Stimulated activated CD8-positive, alpha-beta memory T cell treated with anti-CD3 and anti-CD28 coated beads, Interleukin-4, amount 100 ng/mL, for 24 hours (primary cell): ENCODE data around the gene SLC10A7.
A peak's percentile ranks its signal among the peaks of the same experiment; 100 is the strongest.

Source experiments
- DNase-seq: peaks from one replicate; pipeline ENCODE4 v3.0.0-alpha.2; 2020; ENCODE audit warnings: low read depth

Gene SLC10A7

GRCh38 chr4:146521541-146522097 is at the start of gene SLC10A7:
Gene SLC10A7 (minus strand): TSS chr4:146521940. CDS start chr4:146521717, 223 bp downstream.
- peak; percentile 58 for DNase-seq

GRCh38 chr4:146567396-146567795 is 45.7 kb upstream of the SLC10A7 start:
- DNase-seq: no peak

GRCh38 chr4:146564492-146564891 is 42.8 kb upstream of the SLC10A7 start:
- no peak for DNase-seq

- DNase-seq: no peak
Observed at GRCh38 chr4:146550161-146550560, 28.4 kb upstream of the SLC10A7 start.

GRCh38 chr4:146548443-146548842 is 26.7 kb upstream of the SLC10A7 start:
- no peak for DNase-seq

GRCh38 chr4:146545102-146545501 is 23.4 kb upstream of the SLC10A7 start:
- no peak for DNase-seq

GRCh38 chr4:146534178-146534577 is 12.4 kb upstream of the SLC10A7 start:
- no peak for DNase-seq

- no peak for DNase-seq
Observed at GRCh38 chr4:146525754-146526153, 4.0 kb upstream of the SLC10A7 start.

- no peak for DNase-seq
Observed at GRCh38 chr4:146524663-146525062, 2.9 kb upstream of the SLC10A7 start.

GRCh38 chr4:146522869-146523205 is 1.1 kb upstream of the SLC10A7 start:
- no peak for DNase-seq

GRCh38 chr4:146522098-146522868 is 543 bp upstream of the SLC10A7 start:
- peak; percentile 79 for DNase-seq

GRCh38 chr4:146520896-146521540 is 722 bp downstream of the SLC10A7 start:
- DNase-seq: no peak

GRCh38 chr4:146514651-146515357 is 6.9 kb downstream of the SLC10A7 start:
- DNase-seq: no peak

GRCh38 chr4:146513548-146513947 is 8.2 kb downstream of the SLC10A7 start:
- no peak for DNase-seq

- no peak for DNase-seq
Observed at GRCh38 chr4:146511381-146511780, 10.4 kb downstream of the SLC10A7 start.

- no peak for DNase-seq
Observed at GRCh38 chr4:146510942-146511341, 10.8 kb downstream of the SLC10A7 start.

- no peak for DNase-seq
Observed at GRCh38 chr4:146508229-146508939, 13.4 kb downstream of the SLC10A7 start.

GRCh38 chr4:146507632-146508031 is 14.1 kb downstream of the SLC10A7 start:
- no peak for DNase-seq

GRCh38 chr4:146506272-146506671 is 15.5 kb downstream of the SLC10A7 start:
- DNase-seq: no peak

GRCh38 chr4:146500216-146500615 is 21.5 kb downstream of the SLC10A7 start:
- DNase-seq: no peak

GRCh38 chr4:146498291-146498690 is 23.4 kb downstream of the SLC10A7 start:
- no peak for DNase-seq

GRCh38 chr4:146495269-146495668 is 26.5 kb downstream of the SLC10A7 start:
- DNase-seq: no peak
